ENCODE data around the gene STT3A.
A peak's percentile ranks its signal among the peaks of the same experiment; 100 is the strongest.
"Not testable (repeated sequence)": the region's sequence is repeated elsewhere in the genome, so short reads cannot be mapped to it uniquely, and the experiment has no call there.

The STT3A gene

GRCh38 chr11:125592305-125593113, at the start of gene STT3A:
Gene STT3A, plus strand, starts transcription at chr11:125592852. Its CDS starts 3,064 bp downstream, at chr11:125595916.
- DNase-seq = peak; percentile 95

- DNase-seq = no peak
Measured at GRCh38 chr11:125550780-125551179, 41.9 kb upstream of the STT3A start.

GRCh38 chr11:125551835-125552342, 40.8 kb upstream of the STT3A start:
- DNase-seq = no peak

GRCh38 chr11:125552927-125553326, 39.7 kb upstream of the STT3A start:
- no peak for DNase-seq

- DNase-seq = no peak
Measured at GRCh38 chr11:125553357-125553756, 39.3 kb upstream of the STT3A start.

GRCh38 chr11:125554038-125554437, 38.6 kb upstream of the STT3A start:
- no peak for DNase-seq

GRCh38 chr11:125559888-125560287, 32.8 kb upstream of the STT3A start:
- DNase-seq = no peak

GRCh38 chr11:125561924-125562323, 30.7 kb upstream of the STT3A start:
- no peak for DNase-seq

- DNase-seq = no peak
Measured at GRCh38 chr11:125562430-125562829, 30.2 kb upstream of the STT3A start.

GRCh38 chr11:125564357-125564756, 28.3 kb upstream of the STT3A start:
- no peak for DNase-seq

- no peak for DNase-seq
Measured at GRCh38 chr11:125566235-125566634, 26.4 kb upstream of the STT3A start.

GRCh38 chr11:125568970-125569914, 23.4 kb upstream of the STT3A start, which contains the start of gene EI24:
Gene EI24, plus strand, starts transcription at chr11:125569477. Its CDS starts 3,051 bp downstream, at chr11:125572528.
- peak; percentile 92 for DNase-seq

- no peak for DNase-seq
Measured at GRCh38 chr11:125569915-125570621, 22.6 kb upstream of the STT3A start.

- DNase-seq = no peak
Measured at GRCh38 chr11:125570952-125571351, 21.7 kb upstream of the STT3A start.

GRCh38 chr11:125572916-125573315, 19.7 kb upstream of the STT3A start:
- no peak for DNase-seq

- DNase-seq = not testable (repeated sequence)
Measured at GRCh38 chr11:125577181-125577580, 15.5 kb upstream of the STT3A start.

GRCh38 chr11:125578783-125579182, 13.9 kb upstream of the STT3A start:
- DNase-seq = no peak

GRCh38 chr11:125579811-125580210, 12.8 kb upstream of the STT3A start:
- no peak for DNase-seq

- no peak for DNase-seq
Measured at GRCh38 chr11:125583496-125583895, 9.2 kb upstream of the STT3A start.

GRCh38 chr11:125585487-125585886, 7.2 kb upstream of the STT3A start:
- DNase-seq = no peak

- DNase-seq = no peak
Measured at GRCh38 chr11:125586623-125587022, 6.0 kb upstream of the STT3A start.

GRCh38 chr11:125587480-125587879, 5.2 kb upstream of the STT3A start:
- no peak for DNase-seq

- no peak for DNase-seq
Measured at GRCh38 chr11:125588505-125588904, 4.1 kb upstream of the STT3A start.

All from stimulated activated CD4-positive, alpha-beta T cell treated with anti-CD3 and anti-CD28 coated beads, Interleukin-4, amount 100 ng/mL, for 1 hour (primary cell).